DND-41 (cell line): ENCODE data around the gene ZER1.

Source experiments
- ATAC-seq: fragments of 200-7000 bp; cut with Tn5 transposase; 3 replicates; pipeline ENCODE4 v1.9.1; 2021; ENCODE audit warnings: low read depth; ENCODE audit not compliant: insufficient read depth
- DNase-seq: peaks from one replicate; pipeline ENCODE4 v3.0.0-alpha.2; 2020
- H2AFZ ChIP-seq: 2 replicates; pipeline ENCODE4 v1.6.0; 2012; ENCODE audit warnings: low read depth, low read length
- H3K27ac ChIP-seq: 2 replicates; pipeline ENCODE4 v1.5.1; 2012; ENCODE audit warnings: low read length, inconsistent platforms
- H3K27me3 ChIP-seq: fragments of 200-600 bp; sonication (generic); 2 replicates; pipeline ENCODE4 v1.6.0; 2012; ENCODE audit warnings: low read length, mild to moderate bottlenecking, inconsistent platforms; ENCODE audit not compliant: insufficient read depth, poor library complexity
- H3K36me3 ChIP-seq: 2 replicates; pipeline ENCODE4 v1.5.1; 2012; ENCODE audit warnings: low read length, inconsistent platforms; ENCODE audit not compliant: insufficient read depth
- H3K4me1 ChIP-seq: 2 replicates; pipeline ENCODE4 v1.5.1; 2012; ENCODE audit warnings: mild to moderate bottlenecking, low read length; ENCODE audit not compliant: insufficient read depth
- H3K4me2 ChIP-seq: 2 replicates; pipeline ENCODE4 v1.6.0; 2012; ENCODE audit warnings: mild to moderate bottlenecking, moderate library complexity, low read length, inconsistent platforms; ENCODE audit not compliant: insufficient read depth
- H3K4me3 ChIP-seq, 2 experiments: fragments of 200-600 bp in 1 of 2; shearing (Covaris generic) in 1 of 2; 2 replicates each; pipeline ENCODE4 v1.5.1; 2012 to 2016; ENCODE audit warnings: inconsistent platforms in 2 of 2, low read length in 2 of 2, mild to moderate bottlenecking in 2 of 2, low read depth in 1 of 2, moderate library complexity in 1 of 2
- H3K79me2 ChIP-seq: 2 replicates; pipeline ENCODE4 v1.6.0; 2012; ENCODE audit warnings: low read length, inconsistent platforms; ENCODE audit not compliant: insufficient read depth
- H3K9ac ChIP-seq: 2 replicates; pipeline ENCODE4 v1.6.0; 2012; ENCODE audit warnings: low read depth, mild to moderate bottlenecking, inconsistent platforms, low read length, moderate library complexity
- H3K9me3 ChIP-seq: 2 replicates; pipeline ENCODE4 v1.5.1; 2012; ENCODE audit warnings: low read length, moderate library complexity, mild to moderate bottlenecking, inconsistent platforms; ENCODE audit not compliant: insufficient read depth, severe bottlenecking
- H4K20me1 ChIP-seq: 2 replicates; pipeline ENCODE4 v1.6.0; 2012; ENCODE audit warnings: low read length; ENCODE audit not compliant: insufficient read depth
- CTCF ChIP-seq: IDR thresholded peaks from 2 replicates; pipeline ENCODE4 v1.5.1; 2012; ENCODE audit warnings: borderline replicate concordance, low read length, moderate library complexity, mild to moderate bottlenecking; ENCODE audit not compliant: poor library complexity, severe bottlenecking; ENCODE audit errors: extremely low read depth
- EZH2 ChIP-seq: IDR thresholded peaks from 3 replicates; pipeline ENCODE4 v1.6.1; 2012; ENCODE audit warnings: borderline replicate concordance, low read depth, mild to moderate bottlenecking, moderate library complexity, low read length, inconsistent platforms; ENCODE audit not compliant: severe bottlenecking

Gene ZER1

GRCh38 chr9:128706045-128706444, 65.7 kb downstream of the ZER1 start:
- no peak overlapping the region for H3K4me2 ChIP-seq
- ATAC-seq: no peak

GRCh38 chr9:128705051-128705965, 66.4 kb downstream of the ZER1 start:
- Histone ChIP-seq H3K36me3 (peaks cover 15% of the 10 kb centered on the region), H4K20me1 (no peaks in the 10 kb centered on the region), H3K4me1 (peaks cover 21% of the 10 kb centered on the region), H3K9ac (no peak overlapping the region), H3K27ac (no peak overlapping the region), H3K27me3 (no peaks in the 10 kb centered on the region), H3K4me2 (no peak overlapping the region), H3K4me3 (no peak overlapping the region), H2AFZ (no peak overlapping the region), H3K79me2 (peaks cover 11% of the 10 kb centered on the region), H3K9me3 (no peaks in the 10 kb centered on the region)
- DNase-seq (no peak), ATAC-seq (no peak)
- TF ChIP-seq CTCF: no peak

More at GRCh38 chr9:128706045-128706444, 65.7 kb downstream of the ZER1 start:
- no peaks in the 10 kb centered on the region for H4K20me1 ChIP-seq
- H3K9me3 ChIP-seq: no peaks in the 10 kb centered on the region
- no peak for TF ChIP-seq EZH2
- H3K79me2 ChIP-seq: peaks cover 11% of the 10 kb centered on the region
- DNase-seq: no peak
- peaks cover 21% of the 10 kb centered on the region for H3K4me1 ChIP-seq
- no peaks in the 10 kb centered on the region for H3K27me3 ChIP-seq
- no peak overlapping the region for H3K9ac ChIP-seq
- H3K36me3 ChIP-seq: peaks cover 15% of the 10 kb centered on the region
- H2AFZ ChIP-seq: no peak overlapping the region
- H3K4me3 ChIP-seq: no peak overlapping the region
- H3K27ac ChIP-seq: no peak overlapping the region

- Histone ChIP-seq H3K4me1 (peaks cover 21% of the 10 kb centered on the region), H3K4me2 (no peak overlapping the region), H4K20me1 (no peaks in the 10 kb centered on the region), H3K36me3 (peaks cover 15% of the 10 kb centered on the region), H3K27ac (no peak overlapping the region), H3K4me3 (no peak overlapping the region), H3K9ac (no peak overlapping the region), H3K27me3 (no peaks in the 10 kb centered on the region), H3K79me2 (peaks cover 11% of the 10 kb centered on the region), H2AFZ (no peak overlapping the region), H3K9me3 (no peaks in the 10 kb centered on the region)
- DNase-seq (no peak), ATAC-seq (no peak)
- TF ChIP-seq CTCF: no peak
- no peak for TF ChIP-seq EZH2
Measured at GRCh38 chr9:128704356-128704670, 67.4 kb downstream of the ZER1 start.

GRCh38 chr9:128703616-128704355, 67.9 kb downstream of the ZER1 start:
- Histone ChIP-seq H3K4me2 (peak overlapping the region; percentile 95), H3K4me3 (peak overlapping the region in 1 of 2 experiments; percentile 82; a peak in 2 of 4 replicates), H3K36me3 (peaks cover 15% of the 10 kb centered on the region), H3K9ac (peak overlapping the region; percentile 87; the same call in 1 of the 2 replicates), H3K27me3 (no peaks in the 10 kb centered on the region), H2AFZ (peak overlapping the region; percentile 90), H3K9me3 (no peaks in the 10 kb centered on the region), H3K27ac (no peak overlapping the region; the same call in 1 of the 2 replicates), H4K20me1 (no peaks in the 10 kb centered on the region), H3K79me2 (peaks cover 11% of the 10 kb centered on the region), H3K4me1 (peaks cover 21% of the 10 kb centered on the region)
- ATAC-seq (no peak), DNase-seq (no peak)
- TF ChIP-seq EZH2 (no peak), CTCF (no peak)
